ENCODE data around the gene ERAL1. TPM values are rescaled to one million over a fixed set of nuclear protein-coding genes. Genes with fewer than 3 reads are reported as not detected.
A peak's percentile ranks its signal among the peaks of the same experiment; 100 is the strongest.

ERAL1 gene
- total and polyA plus RNA-seq, 5 donors from 2014 or later, result 22.1 to 44.9 (median 41.7) TPM

GRCh38 chr17:28906276-28906675 lies 51.5 kb downstream of the ERAL1 start:
- Histone ChIP-seq H3K27ac (ENCODE audit: insufficient read depth, low read length, poor library complexity, severe bottlenecking) (no peak overlapping the region), H3K4me3 (ENCODE audit: low read depth, low read length) (no peak overlapping the region), H3K27me3 (ENCODE audit: control insufficient read depth, insufficient read depth, low read length) (no peaks in the 10 kb centered on the region), H3K9me3 (ENCODE audit: control insufficient read depth in 2 of 2, low read length in 2 of 2) (no peaks in the 10 kb centered on the region), H3K36me3 (ENCODE audit: control insufficient read depth, insufficient read depth, low read length) (peaks cover 55% of the 10 kb centered on the region), H3K4me1 (ENCODE audit: control insufficient read depth, insufficient read depth, low read length, poor library complexity, severe bottlenecking) (peaks cover 11% of the 10 kb centered on the region)
- Mint-ChIP-seq H3K4me3 (no peak overlapping the region), H3K4me1 (peaks cover 0 to 20% (median 12%) of the 10 kb centered on the region in 4 donors), H3K36me3 (peaks cover 39% of the 10 kb centered on the region), H3K9me3 (no peaks in the 10 kb centered on the region), H3K27ac (peak overlapping the region in 2 of 3 donors; percentile 1 to 58), H3K27me3 (peaks cover 4% of the 10 kb centered on the region)
- ATAC-seq (ENCODE audit: low read depth in 2 of 2) (no peak), DNase-seq (no peak)

- H3K27ac Mint-ChIP-seq, result peak overlapping the region in 2 of 3 donors; percentile 1 to 58
- H3K4me1 ChIP-seq (ENCODE audit: control insufficient read depth, insufficient read depth, low read length, poor library complexity, severe bottlenecking), result peaks cover 5% of the 10 kb centered on the region
- no peaks in the 10 kb centered on the region for H3K9me3 Mint-ChIP-seq
- no peak overlapping the region for H3K4me3 ChIP-seq (ENCODE audit: low read depth, low read length)
- H3K4me1 Mint-ChIP-seq, result peaks cover 0 to 14% (median 8%) of the 10 kb centered on the region in 4 donors
- H3K27ac ChIP-seq (ENCODE audit: insufficient read depth, low read length, poor library complexity, severe bottlenecking), result no peak overlapping the region
- no peaks in the 10 kb centered on the region for H3K9me3 ChIP-seq (ENCODE audit: control insufficient read depth in 2 of 2, low read length in 2 of 2)
- H3K27me3 Mint-ChIP-seq, result peaks cover 3% of the 10 kb centered on the region
- peaks cover 41% of the 10 kb centered on the region for H3K36me3 Mint-ChIP-seq
- H3K27me3 ChIP-seq (ENCODE audit: control insufficient read depth, insufficient read depth, low read length), result no peaks in the 10 kb centered on the region
- ATAC-seq (ENCODE audit: low read depth in 2 of 2) (no peak), DNase-seq (no peak)
- H3K4me3 Mint-ChIP-seq, result no peak overlapping the region
- peaks cover 61% of the 10 kb centered on the region for H3K36me3 ChIP-seq (ENCODE audit: control insufficient read depth, insufficient read depth, low read length)
These were observed 52.1 kb downstream of the ERAL1 start for GRCh38 chr17:28906706-28907438.

DNA sequence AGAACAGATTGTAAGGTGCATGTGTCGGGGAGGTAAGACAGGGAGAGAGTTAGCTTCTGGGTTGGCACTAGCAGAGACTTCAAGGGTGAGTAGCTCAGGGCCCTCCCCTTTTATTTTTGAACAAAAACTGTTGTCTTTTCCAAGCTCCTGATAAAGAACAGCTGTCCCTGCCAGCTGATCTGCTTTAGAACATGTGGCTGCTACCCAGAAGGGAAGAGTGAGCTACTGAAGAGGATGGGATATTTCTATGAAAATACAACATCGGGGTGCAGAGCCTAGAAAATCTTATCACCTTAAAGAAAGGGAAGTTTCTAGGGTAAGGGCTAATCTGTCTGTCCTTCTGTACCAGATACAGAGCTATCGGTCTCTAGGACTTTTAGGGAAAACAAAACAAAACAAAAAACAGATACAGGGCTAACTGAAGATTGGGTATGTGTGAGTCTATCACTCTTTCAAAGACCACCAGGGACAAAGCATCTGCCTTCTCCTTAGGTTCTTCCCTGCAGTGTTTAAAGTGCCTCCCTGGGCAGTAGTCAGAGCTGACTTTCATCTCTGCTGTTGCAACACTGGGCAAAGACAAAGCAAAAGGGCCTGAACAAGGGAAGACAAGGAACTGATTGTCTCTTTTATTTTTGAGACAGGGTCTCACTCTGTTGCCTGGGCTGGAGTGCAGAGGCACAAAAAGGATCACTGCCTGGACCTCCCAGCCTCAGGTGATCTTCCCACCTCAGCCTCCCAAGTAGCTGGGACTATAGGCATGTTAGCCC lies 53.1 kb downstream of the ERAL1 start:
- no peaks in the 10 kb centered on the region for H3K9me3 Mint-ChIP-seq
- Histone ChIP-seq H3K36me3 (ENCODE audit: control insufficient read depth, insufficient read depth, low read length) (peaks cover 71% of the 10 kb centered on the region), H3K27ac (ENCODE audit: insufficient read depth, low read length, poor library complexity, severe bottlenecking) (no peak overlapping the region), H3K27me3 (ENCODE audit: control insufficient read depth, insufficient read depth, low read length) (no peaks in the 10 kb centered on the region), H3K4me3 (ENCODE audit: low read depth, low read length) (no peak overlapping the region), H3K4me1 (ENCODE audit: control insufficient read depth, insufficient read depth, low read length, poor library complexity, severe bottlenecking) (no peaks in the 10 kb centered on the region), H3K9me3 (ENCODE audit: control insufficient read depth in 2 of 2, low read length in 2 of 2) (no peaks in the 10 kb centered on the region)
- H3K27ac Mint-ChIP-seq, result peak overlapping the region in 2 of 3 donors; percentile 53 to 60
- ATAC-seq (ENCODE audit: low read depth in 2 of 2) (no peak), DNase-seq (no peak)
- peak overlapping the region in 1 of 4 donors; percentile 86 for H3K4me3 Mint-ChIP-seq
- peaks cover 0 to 9% (median 4%) of the 10 kb centered on the region in 4 donors for H3K4me1 Mint-ChIP-seq
- no peaks in the 10 kb centered on the region for H3K27me3 Mint-ChIP-seq
- H3K36me3 Mint-ChIP-seq, result peaks cover 48% of the 10 kb centered on the region

DNA sequence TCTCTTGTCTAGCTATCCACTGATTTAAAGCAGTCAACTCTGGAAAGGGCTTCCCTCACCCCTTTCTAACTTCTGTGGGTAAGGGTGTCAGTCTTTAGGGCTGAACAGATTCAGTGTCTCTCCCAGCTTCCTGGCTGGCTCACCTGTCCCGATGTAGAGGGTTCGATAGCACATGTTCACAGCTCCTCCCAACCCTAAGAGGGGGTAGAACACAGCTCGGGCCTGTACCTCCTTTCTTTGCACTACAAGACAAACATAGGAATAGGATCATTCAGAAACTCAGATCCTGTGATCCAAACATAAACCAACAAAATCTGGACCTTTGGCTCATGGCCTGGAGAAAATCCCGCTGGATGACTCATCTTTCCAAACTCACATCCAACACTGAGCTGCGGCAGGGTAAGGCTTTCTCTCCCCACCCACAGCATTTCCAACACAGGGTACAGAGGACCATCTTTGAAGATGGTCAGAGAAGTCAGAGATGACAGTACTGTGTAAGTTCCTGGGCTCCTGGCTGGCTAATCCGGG lies 53.9 kb downstream of the ERAL1 start:
- DNase-seq (no peak), ATAC-seq (ENCODE audit: low read depth in 2 of 2) (no peak)
- H3K4me1 ChIP-seq (ENCODE audit: control insufficient read depth, insufficient read depth, low read length, poor library complexity, severe bottlenecking), result no peaks in the 10 kb centered on the region
- H3K27me3 ChIP-seq (ENCODE audit: control insufficient read depth, insufficient read depth, low read length), result no peaks in the 10 kb centered on the region
- no peak overlapping the region for H3K4me3 ChIP-seq (ENCODE audit: low read depth, low read length)
- H3K4me1 Mint-ChIP-seq, result peaks cover 0 to 4% (median 1%) of the 10 kb centered on the region in 4 donors
- H3K9me3 Mint-ChIP-seq, result no peaks in the 10 kb centered on the region
- H3K27me3 Mint-ChIP-seq, result no peaks in the 10 kb centered on the region
- peak overlapping the region in 1 of 4 donors; percentile 86 for H3K4me3 Mint-ChIP-seq
- peaks cover 80% of the 10 kb centered on the region for H3K36me3 ChIP-seq (ENCODE audit: control insufficient read depth, insufficient read depth, low read length)
- H3K9me3 ChIP-seq (ENCODE audit: control insufficient read depth in 2 of 2, low read length in 2 of 2), result no peaks in the 10 kb centered on the region
- H3K27ac Mint-ChIP-seq, result peak overlapping the region in 1 of 3 donors; percentile 56
- no peak overlapping the region for H3K27ac ChIP-seq (ENCODE audit: insufficient read depth, low read length, poor library complexity, severe bottlenecking)
- peaks cover 54% of the 10 kb centered on the region for H3K36me3 Mint-ChIP-seq

DNA sequence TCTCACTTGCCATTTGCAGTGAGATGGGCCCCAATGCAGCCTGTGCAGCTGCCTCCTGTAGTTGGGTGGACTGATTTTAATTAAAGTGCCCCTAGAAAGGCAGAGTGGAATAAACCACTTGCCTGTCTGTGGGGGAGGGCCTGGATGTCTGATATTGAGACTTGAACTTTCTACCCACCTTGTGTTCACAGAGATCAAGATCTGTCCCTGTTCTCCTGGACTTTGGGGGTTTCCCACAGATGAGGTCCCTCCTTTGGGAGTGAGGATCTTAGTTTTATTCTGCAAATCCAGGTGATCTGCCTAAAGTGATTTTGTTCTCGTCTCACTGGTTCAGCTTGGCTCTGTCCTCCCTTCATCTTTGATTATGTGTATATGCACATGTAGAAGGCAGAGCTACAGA lies 55.7 kb downstream of the ERAL1 start:
- Histone ChIP-seq H3K9me3 (ENCODE audit: control insufficient read depth in 2 of 2, low read length in 2 of 2) (no peaks in the 10 kb centered on the region), H3K4me1 (ENCODE audit: control insufficient read depth, insufficient read depth, low read length, poor library complexity, severe bottlenecking) (no peaks in the 10 kb centered on the region), H3K4me3 (ENCODE audit: low read depth, low read length) (no peak overlapping the region), H3K27ac (ENCODE audit: insufficient read depth, low read length, poor library complexity, severe bottlenecking) (no peak overlapping the region), H3K27me3 (ENCODE audit: control insufficient read depth, insufficient read depth, low read length) (no peaks in the 10 kb centered on the region), H3K36me3 (ENCODE audit: control insufficient read depth, insufficient read depth, low read length) (peaks cover 96% of the 10 kb centered on the region)
- peaks cover 0 to 5% (median 3%) of the 10 kb centered on the region in 4 donors for H3K4me1 Mint-ChIP-seq
- H3K27me3 Mint-ChIP-seq, result no peaks in the 10 kb centered on the region
- H3K27ac Mint-ChIP-seq, result no peak overlapping the region
- no peak overlapping the region for H3K4me3 Mint-ChIP-seq
- DNase-seq (no peak), ATAC-seq (ENCODE audit: low read depth in 2 of 2) (no peak)
- peaks cover 68% of the 10 kb centered on the region for H3K36me3 Mint-ChIP-seq
- no peaks in the 10 kb centered on the region for H3K9me3 Mint-ChIP-seq

Other genes starting within 250 kb of the ERAL1 start
- 15.2 TPM for gene RSKR, start 240.8 kb upstream of the ERAL1 start, total RNA-seq
- under 1 TPM in 3 of 4 donors, not detected in 1; 0.08 to 0.78 (median 0.10) TPM for gene RSKR, start 240.8 kb upstream of the ERAL1 start, polyA plus RNA-seq
- gene BLTP2, start 209.9 kb upstream of the ERAL1 start, total RNA-seq, result 149 TPM
- gene BLTP2, start 209.9 kb upstream of the ERAL1 start, polyA plus RNA-seq, result 10 to 100 TPM; 30.7 to 42.3 (median 33.1) TPM
- 41.9 TPM for gene SDF2, start 193.1 kb upstream of the ERAL1 start, total RNA-seq
- 100 to 1,000 TPM in 3 of 4 donors, 10 to 100 TPM in 1; 96.5 to 121 (median 112) TPM for gene SDF2, start 193.1 kb upstream of the ERAL1 start, polyA plus RNA-seq
- gene SUPT6H, start 192.8 kb upstream of the ERAL1 start, total RNA-seq, result 167 TPM
- gene SUPT6H, start 192.8 kb upstream of the ERAL1 start, polyA plus RNA-seq, result 1 to 10 TPM; 8.3 to 9.2 (median 8.9) TPM
- gene PROCA1, start 143.1 kb upstream of the ERAL1 start, total RNA-seq, result 5.3 TPM
- under 1 TPM in 3 of 4 donors, not detected in 1; 0.37 to 0.67 (median 0.63) TPM for gene PROCA1, start 143.1 kb upstream of the ERAL1 start, polyA plus RNA-seq
- 4.0 TPM for gene RAB34, start 137.1 kb upstream of the ERAL1 start, total RNA-seq
- gene RAB34, start 137.1 kb upstream of the ERAL1 start, polyA plus RNA-seq, result 10 to 100 TPM in 1 of 4 donors, 1 to 10 TPM in 3; 6.6 to 11.5 (median 6.9) TPM
- gene RPL23A, start 135.0 kb upstream of the ERAL1 start, total RNA-seq, result 2,050 TPM
- gene RPL23A, start 135.0 kb upstream of the ERAL1 start, polyA plus RNA-seq, result 1,000 to 10,000 TPM; 4,206 to 5,707 (median 4,669) TPM
- gene TLCD1, start 128.8 kb upstream of the ERAL1 start, total RNA-seq, result 1.3 TPM
- gene TLCD1, start 128.8 kb upstream of the ERAL1 start, polyA plus RNA-seq, result not detected
- gene NEK8, start 126.2 kb upstream of the ERAL1 start, total RNA-seq, result 7.5 TPM
- gene NEK8, start 126.2 kb upstream of the ERAL1 start, polyA plus RNA-seq, result 1 to 10 TPM; 1.8 to 2.6 (median 2.0) TPM
- gene TRAF4, start 111.0 kb upstream of the ERAL1 start, total RNA-seq, result 320 TPM
- 1 to 10 TPM; 1.1 to 2.9 (median 1.7) TPM for gene TRAF4, start 111.0 kb upstream of the ERAL1 start, polyA plus RNA-seq
- 23.4 TPM for gene FAM222B, start 12.2 kb upstream of the ERAL1 start, total RNA-seq
- gene FAM222B, start 12.2 kb upstream of the ERAL1 start, polyA plus RNA-seq, result 10 to 100 TPM in 2 of 4 donors, 1 to 10 TPM in 2; 4.4 to 13.5 (median 11.1) TPM
- 167 TPM for gene FLOT2, start 42.7 kb downstream of the ERAL1 start, total RNA-seq
- gene FLOT2, start 42.7 kb downstream of the ERAL1 start, polyA plus RNA-seq, result 100 to 1,000 TPM; 268 to 345 (median 303) TPM
- gene DHRS13, start 48.1 kb downstream of the ERAL1 start, total RNA-seq, result 21.1 TPM
- 10 to 100 TPM; 15.0 to 21.1 (median 17.7) TPM for gene DHRS13, start 48.1 kb downstream of the ERAL1 start, polyA plus RNA-seq
- 200 TPM for gene PHF12, start 96.5 kb downstream of the ERAL1 start, total RNA-seq
- 1 to 10 TPM; 5.4 to 8.4 (median 5.8) TPM for gene PHF12, start 96.5 kb downstream of the ERAL1 start, polyA plus RNA-seq
- 0.76 TPM for gene SEZ6, start 151.0 kb downstream of the ERAL1 start, total RNA-seq
- gene SEZ6, start 151.0 kb downstream of the ERAL1 start, polyA plus RNA-seq, result 1 to 10 TPM in 1 of 4 donors, under 1 TPM in 1, not detected in 2; 0.57 to 1.2 TPM
- gene PIPOX, start 188.1 kb downstream of the ERAL1 start, total RNA-seq, result 3.9 TPM
- 1 to 10 TPM in 2 of 4 donors, under 1 TPM in 2; 0.73 to 1.8 (median 1.1) TPM for gene PIPOX, start 188.1 kb downstream of the ERAL1 start, polyA plus RNA-seq